GM12878 (cell line): ENCODE results near the gene CALB2. TPM values are rescaled to one million over a fixed set of nuclear protein-coding genes. Genes with fewer than 3 reads are reported as not detected.

ENCODE experiments used
- ATAC-seq: fragments of 200-7000 bp; cut with Tn5 transposase; 3 replicates; pipeline ENCODE4 v1.9.1; 2020; ENCODE audit warnings: mild to moderate bottlenecking, moderate library complexity
- BruUV-seq: library from RNA; stranded (reverse); fragments of 400-500 nt; replicated peaks from 2 replicates; lab custom pipeline; 2021; lab: Mats Ljungman, UMichigan
- CTCF ChIA-PET: fragments of 300-600 bp; sonication (Branson Sonifier 250); formaldehyde crosslinking; extraction: SDS; loops from one replicate; lab custom pipeline; 2021; ENCODE audit warnings: inconsistent platforms; lab: Yijun Ruan, JAX
- POLR2A ChIA-PET: fragments of 350-600 bp; formaldehyde crosslinking; extraction: SDS; loops from one replicate; lab custom pipeline; 2021; ENCODE audit warnings: inconsistent platforms; lab: Charles Lee
- RAD21 ChIA-PET: fragments of 300-600 bp; sonication (Branson Sonifier 250); formaldehyde crosslinking; loops from one replicate; lab custom pipeline; 2023; ENCODE audit warnings: antibody characterized with exemption; ENCODE audit not compliant: unreplicated experiment; lab: Charles Lee
- SMC1A ChIA-PET: fragments of 300-600 bp; sonication (Branson Sonifier 250); formaldehyde crosslinking; loops from one replicate; lab custom pipeline; 2023; ENCODE audit not compliant: unreplicated experiment, uncharacterized antibody; lab: Charles Lee
- DNase-seq: peaks from one replicate; pipeline ENCODE4 v3.0.0-alpha.2; 2011; ENCODE audit warnings: low read depth, low spot score
- FAIRE-seq: peaks from 3 replicates; lab custom pipeline; 2011; peaks lifted over from hg19 to GRCh38; lab: Jason Lieb, UNC
- H2AFZ ChIP-seq: 2 replicates; pipeline ENCODE4 v1.6.0; 2011; ENCODE audit warnings: low read depth, low read length, control low read depth; ENCODE audit not compliant: control insufficient read depth
- H3K27ac ChIP-seq: 2 replicates; pipeline ENCODE4 v1.5.1; 2011; ENCODE audit warnings: control low read depth; ENCODE audit not compliant: control insufficient read depth, insufficient read depth
- H3K27me3 ChIP-seq, 2 experiments: replicated peaks in 1 of 2; 2 replicates each; pipeline versions ENCODE4 v1.6.0 to v1.6.1; 2011; ENCODE audit warnings: low read length in 1 of 2; ENCODE audit not compliant: control insufficient read depth in 2 of 2, insufficient read depth in 2 of 2
- H3K36me3 ChIP-seq, 2 experiments: 2 replicates each; pipeline ENCODE4 v1.5.1; 2011; ENCODE audit warnings: low read length in 1 of 2; ENCODE audit not compliant: control insufficient read depth in 2 of 2, insufficient read depth in 2 of 2
- H3K4me1 ChIP-seq: 2 replicates; pipeline ENCODE4 v1.6.1; 2011; ENCODE audit warnings: mild to moderate bottlenecking, low read length, moderate library complexity, mixed read lengths; ENCODE audit not compliant: control insufficient read depth, insufficient read depth
- H3K4me2 ChIP-seq: 2 replicates; pipeline ENCODE4 v1.6.0; 2011; ENCODE audit warnings: control low read depth; ENCODE audit not compliant: control insufficient read depth, insufficient read depth
- H3K4me3 ChIP-seq: fragments of 200-600 bp; sonication (generic); 2 replicates; pipeline ENCODE4 v1.5.1; 2016
- H3K79me2 ChIP-seq: 2 replicates; pipeline ENCODE4 v1.6.0; 2011; ENCODE audit warnings: low read length; ENCODE audit not compliant: control insufficient read depth, insufficient read depth
- H3K9ac ChIP-seq: 2 replicates; pipeline ENCODE4 v1.8.0; 2011; ENCODE audit warnings: low read length, control low read depth, mixed read lengths; ENCODE audit not compliant: control insufficient read depth, insufficient read depth
- H3K9me3 ChIP-seq: replicated peaks from 3 replicates; pipeline ENCODE4 v1.5.1; 2011; ENCODE audit warnings: mild to moderate bottlenecking, low read length; ENCODE audit not compliant: control insufficient read depth, insufficient read depth
- H4K20me1 ChIP-seq: 2 replicates; pipeline ENCODE4 v1.6.0; 2011; ENCODE audit not compliant: control insufficient read depth, insufficient read depth
- CREM ChIP-seq: IDR thresholded peaks from 2 replicates; pipeline ENCODE4 v1.6.1; 2014; ENCODE audit warnings: antibody characterized with exemption, low read depth
- NR2C2 ChIP-seq: IDR thresholded peaks from 2 replicates; pipeline ENCODE4 v1.6.1; 2011; ENCODE audit warnings: borderline replicate concordance, low read depth; ENCODE audit not compliant: control insufficient read depth, insufficient read length
- SIX5 ChIP-seq: IDR thresholded peaks from 2 replicates; pipeline ENCODE4 v1.6.1; 2011; ENCODE audit warnings: mild to moderate bottlenecking, low read depth, low read length, moderate library complexity; ENCODE audit not compliant: severe bottlenecking
- SP1 ChIP-seq: IDR thresholded peaks from one replicate; pipeline ENCODE4 v1.6.1; 2011; ENCODE audit warnings: low read depth, low read length
- ZSCAN29 ChIP-seq: fragments of 450-650 bp; IDR thresholded peaks from 2 replicates; pipeline ENCODE4 v1.6.1; 2017; ENCODE audit warnings: mild to moderate bottlenecking, moderate library complexity
- WGBS: methylation state at CpG from one replicate; pipeline ENCODE4 v1.1.6; 2016; ENCODE audit warnings: low lambda C conversion rate; ENCODE audit not compliant: insufficient replicate concordance, insufficient coverage; ENCODE audit errors: missing lambda C conversion rate; 5-methylcytosine and 5-hydroxymethylcytosine counted together
- in situ Hi-C: fragments of 300-500 bp; cut with MboI; formaldehyde crosslinking; loops from 9 replicates; pipeline ENCODE4 v1.14.3; 2018; ENCODE audit warnings: mixed read lengths
- intact Hi-C: fragments of 100-400 bp; cut with micrococcal nuclease; formaldehyde crosslinking; loops from one replicate; pipeline ENCODE4 v1.14.2; 2022; ENCODE audit not compliant: unreplicated experiment
- polyA plus RNA-seq, 11 experiments: library from polyadenylated mRNA; depleted of rRNA in 4 of 11; unstranded in 6 of 11; stranded (reverse) in 5 of 11; fragments of >200 nt; fragmentation: Nextera tagmentation in 4 of 11; fragmentation: Illumina TruSeq in 1 of 11; extraction: Ambion mirVana in 4 of 11; extraction: Trizol in 1 of 11; gene quantifications; 1 replicate in 1 of 11; 2 replicates in 10 of 11; pipeline versions ENCODE4 v1.2.1 to v1.2.3, GENCODE V29; 2011 to 2016; ENCODE audit warnings: inconsistent platforms in 2 of 11, missing spikeins in 2 of 11, low read depth in 1 of 11
- total RNA-seq, 4 experiments: library from RNA; depleted of rRNA in 3 of 4; stranded (reverse); fragments of >200 nt in 3 of 4; fragmentation: Illumina TruSeq in 1 of 4; extraction: Trizol in 1 of 4; gene quantifications; 2 replicates each; pipeline versions ENCODE4 v1.2.1 to v1.2.3, GENCODE V29; 2013 to 2021
- TF ChIP-seq, protein P1 (sequence below): IDR thresholded peaks from 2 replicates; pipeline ENCODE4 v1.6.1; 2011; ENCODE audit warnings: borderline replicate concordance, low read depth, mild to moderate bottlenecking, moderate library complexity, mixed read lengths, low read length; ENCODE audit not compliant: insufficient read depth; ENCODE audit errors: extremely low read length
- TF ChIP-seq, protein P2 (sequence below): IDR thresholded peaks from 2 replicates; pipeline ENCODE4 v1.6.1; 2011; ENCODE audit warnings: low read depth, low read length, improper control_type of control experiment, borderline replicate concordance
- TF ChIP-seq, protein P3 (sequence below): fragments of 450-650 bp; IDR thresholded peaks from 2 replicates; pipeline ENCODE4 v1.6.1; 2016; ENCODE audit warnings: mild to moderate bottlenecking

The CALB2 gene
- total and polyA plus RNA-seq, 10 of the 15 experiments (the other 5 are each of a cell fraction or from before 2014, with no cell fraction given) = not detected

DNA sequence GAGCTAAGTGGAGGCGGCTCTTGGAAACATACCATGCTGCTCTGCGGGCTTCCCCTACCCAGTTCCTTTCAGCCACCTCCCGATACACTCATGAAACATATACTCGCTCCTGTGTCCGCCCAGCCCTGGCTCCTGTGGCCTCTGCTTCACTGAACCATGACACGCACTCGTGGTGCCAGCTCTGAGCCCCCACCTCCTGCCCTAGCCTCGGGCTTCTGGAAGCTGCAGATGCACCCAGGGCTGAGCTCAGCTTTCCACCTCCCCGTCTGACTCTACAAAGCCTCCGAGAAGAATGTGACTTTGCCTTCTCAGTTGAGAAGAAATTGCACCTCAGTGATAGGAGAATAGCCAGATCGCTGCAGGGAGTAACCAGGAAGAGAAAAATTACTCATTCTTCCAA, 11.0 kb downstream of the CALB2 start:
- no peak for TF ChIP-seq NR2C2
- TF ChIP-seq, protein P1, sequence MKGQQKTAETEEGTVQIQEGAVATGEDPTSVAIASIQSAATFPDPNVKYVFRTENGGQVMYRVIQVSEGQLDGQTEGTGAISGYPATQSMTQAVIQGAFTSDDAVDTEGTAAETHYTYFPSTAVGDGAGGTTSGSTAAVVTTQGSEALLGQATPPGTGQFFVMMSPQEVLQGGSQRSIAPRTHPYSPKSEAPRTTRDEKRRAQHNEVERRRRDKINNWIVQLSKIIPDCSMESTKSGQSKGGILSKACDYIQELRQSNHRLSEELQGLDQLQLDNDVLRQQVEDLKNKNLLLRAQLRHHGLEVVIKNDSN = no peak
- TF ChIP-seq ZSCAN29 = no peak
- TF ChIP-seq, protein P2, sequence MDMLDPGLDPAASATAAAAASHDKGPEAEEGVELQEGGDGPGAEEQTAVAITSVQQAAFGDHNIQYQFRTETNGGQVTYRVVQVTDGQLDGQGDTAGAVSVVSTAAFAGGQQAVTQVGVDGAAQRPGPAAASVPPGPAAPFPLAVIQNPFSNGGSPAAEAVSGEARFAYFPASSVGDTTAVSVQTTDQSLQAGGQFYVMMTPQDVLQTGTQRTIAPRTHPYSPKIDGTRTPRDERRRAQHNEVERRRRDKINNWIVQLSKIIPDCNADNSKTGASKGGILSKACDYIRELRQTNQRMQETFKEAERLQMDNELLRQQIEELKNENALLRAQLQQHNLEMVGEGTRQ = no peak
- no peak for TF ChIP-seq SP1
- no peak for TF ChIP-seq SIX5
- no peak for TF ChIP-seq CREM
- TF ChIP-seq, protein P3, sequence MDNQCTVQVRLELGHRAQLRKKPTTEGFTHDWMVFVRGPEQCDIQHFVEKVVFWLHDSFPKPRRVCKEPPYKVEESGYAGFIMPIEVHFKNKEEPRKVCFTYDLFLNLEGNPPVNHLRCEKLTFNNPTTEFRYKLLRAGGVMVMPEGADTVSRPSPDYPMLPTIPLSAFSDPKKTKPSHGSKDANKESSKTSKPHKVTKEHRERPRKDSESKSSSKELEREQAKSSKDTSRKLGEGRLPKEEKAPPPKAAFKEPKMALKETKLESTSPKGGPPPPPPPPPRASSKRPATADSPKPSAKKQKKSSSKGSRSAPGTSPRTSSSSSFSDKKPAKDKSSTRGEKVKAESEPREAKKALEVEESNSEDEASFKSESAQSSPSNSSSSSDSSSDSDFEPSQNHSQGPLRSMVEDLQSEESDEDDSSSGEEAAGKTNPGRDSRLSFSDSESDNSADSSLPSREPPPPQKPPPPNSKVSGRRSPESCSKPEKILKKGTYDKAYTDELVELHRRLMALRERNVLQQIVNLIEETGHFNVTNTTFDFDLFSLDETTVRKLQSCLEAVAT = no peak
- no peak overlapping the region for H2AFZ ChIP-seq
- no TSS peak for BruUV-seq
- 28% methylated on average over 11 of the region's 11 CpGs for WGBS
- ATAC-seq = peak; percentile 39
- no peaks in the 10 kb centered on the region for H3K4me1 ChIP-seq
- ChIA-PET CTCF (no interaction called here), SMC1A (no interaction called here), POLR2A (interaction anchor here (0.6 kb wide), 1 partner anchor 30 kb away, joined by 6 read pairs; no protein-coding TSS in a partner anchor), RAD21 (no interaction called here)
- no peaks in the 10 kb centered on the region for H3K36me3 ChIP-seq
- H3K4me2 ChIP-seq = no peak overlapping the region
- no peak for FAIRE-seq
- H3K4me3 ChIP-seq = no peak overlapping the region
- no peak for DNase-seq
- no peak overlapping the region for H3K9ac ChIP-seq
- H3K79me2 ChIP-seq = no peaks in the 10 kb centered on the region
- H3K27me3 ChIP-seq = peaks cover 0 to 3% of the 10 kb centered on the region in 2 experiments; a peak in 3 of 4 replicates
- no peaks in the 10 kb centered on the region for H4K20me1 ChIP-seq
- no peak overlapping the region for H3K27ac ChIP-seq
- intact Hi-C loops = no loop called here
- in situ Hi-C loops = no loop called here
- H3K9me3 ChIP-seq = no peaks in the 10 kb centered on the region
